Adrenal gland (tissue), 12 donors: ENCODE data around the gene CANX. TPM values are rescaled to one million over a fixed set of nuclear protein-coding genes. Genes with fewer than 3 reads are reported as not detected.
"Not testable (repeated sequence)": the region's sequence is repeated elsewhere in the genome, so short reads cannot be mapped to it uniquely, and the experiment has no call there.

Experiments
- DNase-seq, 7 donors: peaks; one replicate each; pipeline ENCODE4 v3.0.0-alpha.2; 2019 to 2020
- H3K27ac ChIP-seq, 5 donors: fragments of 200-600 bp; sonication (generic) in 4 of 5; 1 replicate in 3 of 5; 2 replicates in 2 of 5; pipeline versions ENCODE4 v1.5.1 to v1.8.0; 2016 to 2020; ENCODE audit warnings: mild to moderate bottlenecking in 1 of 5
- H3K27me3 ChIP-seq: fragments of 200-600 bp; 2 replicates; pipeline ENCODE4 v1.8.0; 2021
- H3K36me3 ChIP-seq, 2 donors: fragments of 200-600 bp; replicated peaks in 1 of 2; 1 replicate in 1 of 2; 2 replicates in 1 of 2; pipeline versions ENCODE4 v1.5.1 to v1.8.0; 2018 to 2022
- H3K4me1 ChIP-seq, 2 donors: fragments of 200-600 bp; replicated peaks in 1 of 2; 1 replicate in 1 of 2; 2 replicates in 1 of 2; pipeline versions ENCODE4 v1.5.1 to v1.8.0; 2018 to 2021
- H3K4me3 ChIP-seq, 4 donors: fragments of 200-600 bp; sonication (generic) in 3 of 4; one replicate each; pipeline ENCODE4 v1.5.1; 2016 to 2018
- H3K9me3 ChIP-seq, 3 donors: fragments of 200-600 bp; sonication (generic) in 1 of 3; replicated peaks in 1 of 3; 1 replicate in 2 of 3; 2 replicates in 1 of 3; pipeline versions ENCODE4 v1.5.1 to v1.8.0; 2016 to 2021
- CTCF ChIP-seq, 6 experiments: fragments of 450-650 bp in 4 of 6; fragments of 200-600 bp in 2 of 6; sonication (generic) in 1 of 6; IDR thresholded peaks; 1 replicate in 5 of 6; 2 replicates in 1 of 6; pipeline versions ENCODE4 v1.5.1 to v1.8.0; 2016 to 2021; ENCODE audit warnings: antibody characterized with exemption in 6 of 6, mild to moderate bottlenecking in 2 of 6, moderate library complexity in 1 of 6
- POLR2A ChIP-seq, 2 donors: fragments of 450-650 bp; IDR thresholded peaks; one replicate each; pipeline ENCODE4 v1.6.1; 2017; ENCODE audit warnings: antibody characterized with exemption in 2 of 2, mild to moderate bottlenecking in 2 of 2, moderate library complexity in 1 of 2
- WGBS, 4 donors: extraction: QIAGEN DNeasy Blood & Tissue Kit in 2 of 4; methylation state at CpG; one replicate each; pipeline versions ENCODE4 v1.1.5 to v1.1.7; 2013 to 2017; 5-methylcytosine and 5-hydroxymethylcytosine counted together
- intact Hi-C, 2 donors: fragments of 100-400 bp; cut with DNase I; formaldehyde crosslinking; loops; one replicate each; pipeline versions ENCODE4 v1.14.1 to v1.15.0; 2022 to 2023
- polyA plus RNA-seq, 3 donors: library from polyadenylated mRNA; stranded (reverse); fragments of 200-250 nt in 2 of 3; fragments of 350-450 nt in 1 of 3; fragmentation: Illumina TruSeq in 1 of 3; extraction: RNeasy Lipid Tissue Mini Kit (QIAGEN cat#74804) in 1 of 3; gene quantifications; one replicate each; pipeline ENCODE4 v1.2.3, GENCODE V29; 2013 to 2014
- total RNA-seq, 9 donors: library from RNA; depleted of rRNA in 4 of 9; stranded (reverse); fragments of >200 nt in 4 of 9; fragments of 120-200 nt in 1 of 9; fragmentation: NEBNext Ultra II Directional in 1 of 9; extraction: Animal tissue kit (Norgen Biotek cat#: 25700) in 1 of 9; gene quantifications; one replicate each; pipeline versions ENCODE4 v1.1.0 to v1.2.4, GENCODE V29; 2013 to 2023
- donor health status: healthy with polysubstance abuse.
- donor health status: Bipolar disorder and iron deficiency.
- donor health status: DM: yes; HTN: yes; CAD: no.
- donor health status: DM: no; HTN: no; CAD: no.
- donor health status: DM: no; HTN: no; CAD: no.
- donor health status: DM: yes; HTN: yes; CAD: no.

The CANX gene
- total and polyA plus RNA-seq, 12 donors: 80.0 to 1,022 (median 394) TPM

GRCh38 chr5:179661647-179662046 lies 37.1 kb upstream of the CANX start:
- H3K9me3 ChIP-seq, H3K4me1 ChIP-seq, H3K27me3 ChIP-seq, H3K4me3 ChIP-seq, H3K27ac ChIP-seq, DNase-seq, H3K36me3 ChIP-seq: not testable (repeated sequence)
- intact Hi-C loops: loop anchor here in 1 of 2 donors (5.0 kb wide), 1 partner anchor 54 kb away; no protein-coding TSS in a partner anchor
- WGBS, 4 donors: 82 to 91% (median 84%) methylated on average over 4 to 6 of the region's 6 CpGs

GRCh38 chr5:179668391-179668790 lies 30.4 kb upstream of the CANX start:
- intact Hi-C loops: no loop called here
- Histone ChIP-seq H3K36me3 (no peaks in the 10 kb centered on the region), H3K9me3 (no peaks in the 10 kb centered on the region), H3K4me1 (no peaks in the 10 kb centered on the region), H3K4me3 (no peak overlapping the region), H3K27ac (no peak overlapping the region), H3K27me3 (no peaks in the 10 kb centered on the region)
- 40 to 49% (median 44%) methylated on average over 7 of the region's 7 CpGs for WGBS, 4 donors
- peak in 6 of 7 donors; percentile 32 to 74 (median 58) for DNase-seq
- TF ChIP-seq CTCF (IDR thresholded peaks at IDR 0.05): peak; percentile 31 to 84 (median 66)
- no peak for TF ChIP-seq POLR2A (IDR thresholded peaks at IDR 0.05)

- H3K27ac ChIP-seq: peak overlapping the region; percentile 76 to 88 (median 78)
- peaks cover 15 to 17% of the 10 kb centered on the region in 2 donors for H3K4me1 ChIP-seq
- no peaks in the 10 kb centered on the region for H3K36me3 ChIP-seq
- 0 to 1% (median 0%) methylated on average over 50 to 78 of the region's 78 CpGs for WGBS, 4 donors
- intact Hi-C loops: no loop called here
- TF ChIP-seq CTCF (IDR thresholded peaks at IDR 0.05) (no peak), POLR2A (IDR thresholded peaks at IDR 0.05) (peak; percentile 75 to 94)
- H3K4me3 ChIP-seq: peak overlapping the region in 3 of 4 donors; percentile 40 to 83 (median 66)
- peak; percentile 94 to 98 (median 96) for DNase-seq
- no peaks in the 10 kb centered on the region for H3K27me3 ChIP-seq
- no peaks in the 10 kb centered on the region for H3K9me3 ChIP-seq
Measured at GRCh38 chr5:179678223-179679013, 20.3 kb upstream of the CANX start.

- Histone ChIP-seq H3K36me3 (no peaks in the 10 kb centered on the region), H3K27ac (peak overlapping the region in 3 of 5 donors; percentile 6 to 88 (median 86)), H3K9me3 (no peaks in the 10 kb centered on the region), H3K4me3 (peak overlapping the region in 2 of 4 donors; percentile 40 to 66), H3K27me3 (no peaks in the 10 kb centered on the region), H3K4me1 (peaks cover 15 to 17% of the 10 kb centered on the region in 2 donors)
- intact Hi-C loops: no loop called here
- 26 to 86% (median 47%) methylated on average over 3 to 41 of the region's 41 CpGs for WGBS, 4 donors
- peak; percentile 55 to 89 (median 66) for DNase-seq
- TF ChIP-seq POLR2A (IDR thresholded peaks at IDR 0.05): no peak
- TF ChIP-seq CTCF (IDR thresholded peaks at IDR 0.05): peak in 4 of 6 experiments; percentile 6 to 32 (median 24)
Measured at GRCh38 chr5:179679014-179679674, 19.6 kb upstream of the CANX start.
